Stomach (tissue), 4 donors: ENCODE results near the gene ABCB9.

Experiments
- CTCF ChIP-seq, 7 experiments: fragments of 450-650 bp in 4 of 7; fragments of 200-600 bp in 3 of 7; sonication (generic) in 3 of 7; IDR thresholded peaks; one replicate each; pipeline ENCODE4 v1.5.1; 2016 to 2019; ENCODE audit warnings: antibody characterized with exemption in 7 of 7, control low read depth in 2 of 7, mild to moderate bottlenecking in 1 of 7
- EP300 ChIP-seq: sonication (generic); formaldehyde crosslinking; IDR thresholded peaks from one replicate; pipeline ENCODE4 v1.6.1; 2017; ENCODE audit warnings: antibody characterized with exemption
- POLR2AphosphoS5 ChIP-seq, 3 donors: sonication (generic); formaldehyde crosslinking; IDR thresholded peaks; one replicate each; pipeline ENCODE4 v1.6.1; 2016; ENCODE audit warnings: antibody characterized with exemption in 3 of 3

GRCh38 chr12:122966743-122967550 is 684 bp upstream of the ABCB9 start:
- TF ChIP-seq CTCF (IDR thresholded peaks at IDR 0.05) (no peak), POLR2AphosphoS5 (IDR thresholded peaks at IDR 0.05) (no peak), EP300 (no peak)
